HEK293 (cell line): ENCODE data around the gene PKP3.

Source experiments
- CTCF ChIA-PET: fragments of 350-600 bp; formaldehyde crosslinking; extraction: SDS; loops from one replicate; lab custom pipeline; 2021; ENCODE audit warnings: antibody characterized with exemption; lab: Yijun Ruan, JAX
- POLR2A ChIA-PET: fragments of 300-600 bp; formaldehyde crosslinking; extraction: SDS; loops from one replicate; lab custom pipeline; 2020; ENCODE audit warnings: antibody characterized with exemption, inconsistent platforms; lab: Yijun Ruan, JAX
- H3K27ac ChIP-seq: fragments of 200-500 bp; sonication (Bioruptor generic); 2 replicates; pipeline ENCODE4 v1.5.1; 2014; ENCODE audit warnings: low read depth, low read length, control low read depth, inconsistent platforms; ENCODE audit errors: extremely low read depth
- H3K36me3 ChIP-seq, 2 experiments: fragments of 200-500 bp in 1 of 2; sonication (Bioruptor generic) in 1 of 2; 1 replicate in 1 of 2; 2 replicates in 1 of 2; pipeline ENCODE4 v1.5.1; 2014 to 2017; ENCODE audit warnings: inconsistent platforms in 2 of 2, low read length in 2 of 2; ENCODE audit not compliant: control insufficient read depth in 2 of 2, insufficient read depth in 1 of 2
- H3K4me1 ChIP-seq: fragments of 200-500 bp; sonication (Bioruptor generic); 2 replicates; pipeline ENCODE4 v1.5.1; 2014; ENCODE audit warnings: mild to moderate bottlenecking, low read length, inconsistent platforms; ENCODE audit not compliant: control insufficient read depth, insufficient read depth
- H3K4me3 ChIP-seq: 2 replicates; pipeline ENCODE4 v1.5.1; 2011; ENCODE audit warnings: low read depth, mild to moderate bottlenecking, control low read depth, low read length, moderate library complexity
- H3K9me3 ChIP-seq: fragments of 200-500 bp; sonication (Bioruptor generic); 2 replicates; pipeline ENCODE4 v1.5.1; 2014; ENCODE audit warnings: low read depth, low read length, inconsistent platforms; ENCODE audit not compliant: control insufficient read depth, insufficient read depth
- GLIS2 ChIP-seq: fragments of 450-650 bp; formaldehyde crosslinking; IDR thresholded peaks from 2 replicates; pipeline ENCODE4 v1.5.1; 2016; ENCODE audit warnings: missing biosample characterization, missing genetic modification characterization
- HIC1 ChIP-seq: fragments of 450-650 bp; formaldehyde crosslinking; IDR thresholded peaks from 2 replicates; pipeline ENCODE4 v1.5.1; 2016; ENCODE audit warnings: missing biosample characterization, missing genetic modification characterization
- KLF10 ChIP-seq: fragments of 450-650 bp; IDR thresholded peaks from 2 replicates; pipeline ENCODE4 v1.5.1; 2018; ENCODE audit warnings: missing biosample characterization, mild to moderate bottlenecking, missing genetic modification characterization
- OSR2 ChIP-seq: fragments of 450-650 bp; formaldehyde crosslinking; IDR thresholded peaks from 2 replicates; pipeline ENCODE4 v1.5.1; 2016; ENCODE audit warnings: missing biosample characterization, missing genetic modification characterization
- SCRT2 ChIP-seq: fragments of 450-650 bp; formaldehyde crosslinking; IDR thresholded peaks from 2 replicates; pipeline ENCODE4 v1.5.1; 2016; ENCODE audit warnings: missing biosample characterization, missing genetic modification characterization
- SP3 ChIP-seq: fragments of 450-650 bp; formaldehyde crosslinking; IDR thresholded peaks from 2 replicates; pipeline ENCODE4 v1.5.1; 2016; ENCODE audit warnings: missing biosample characterization, missing genetic modification characterization
- ZBTB10 ChIP-seq: fragments of 450-650 bp; formaldehyde crosslinking; IDR thresholded peaks from 2 replicates; pipeline ENCODE4 v1.5.1; 2016; ENCODE audit warnings: missing biosample characterization, missing genetic modification characterization
- ZNF202 ChIP-seq: fragments of 450-650 bp; formaldehyde crosslinking; IDR thresholded peaks from 2 replicates; pipeline ENCODE4 v1.5.1; 2016; ENCODE audit warnings: missing biosample characterization, missing genetic modification characterization, borderline replicate concordance
- ZNF37A ChIP-seq: fragments of 450-650 bp; IDR thresholded peaks from 2 replicates; pipeline ENCODE4 v1.5.1; 2018; ENCODE audit warnings: missing biosample characterization, missing genetic modification characterization
- ZNF623 ChIP-seq: fragments of 450-650 bp; formaldehyde crosslinking; IDR thresholded peaks from 2 replicates; pipeline ENCODE4 v1.5.1; 2016; ENCODE audit warnings: missing biosample characterization, missing genetic modification characterization
- ZNF777 ChIP-seq: fragments of 450-650 bp; formaldehyde crosslinking; IDR thresholded peaks from 2 replicates; pipeline ENCODE4 v1.5.1; 2017; ENCODE audit warnings: missing biosample characterization, missing genetic modification characterization, borderline replicate concordance
- ZNF791 ChIP-seq: fragments of 450-650 bp; formaldehyde crosslinking; IDR thresholded peaks from 2 replicates; pipeline ENCODE4 v1.5.1; 2016; ENCODE audit warnings: missing biosample characterization, missing genetic modification characterization
- ZSCAN30 ChIP-seq: fragments of 450-650 bp; IDR thresholded peaks from 2 replicates; pipeline ENCODE4 v1.5.1; 2018; ENCODE audit warnings: missing biosample characterization, mild to moderate bottlenecking, missing genetic modification characterization, moderate library complexity

The PKP3 gene

GRCh38 chr11:375065-376025 is 18.7 kb upstream of the PKP3 start:
- no peak for TF ChIP-seq KLF10
- TF ChIP-seq HIC1 = 0 out of 2 replicates have a peak, but pooled peaks have one; percentile 35
- peak; percentile 39; the same call in 1 of the 2 replicates for TF ChIP-seq GLIS2 (tag by site-specific recombination)
- H3K4me3 ChIP-seq = no peak overlapping the region
- H3K9me3 ChIP-seq = no peaks in the 10 kb centered on the region
- ChIA-PET POLR2A (no interaction called here), CTCF (no interaction called here)
- H3K27ac ChIP-seq = no peak overlapping the region
- H3K36me3 ChIP-seq = peaks cover 0 to 75% of the 10 kb centered on the region in 2 experiments; a peak in 1 of 3 replicates
- no peaks in the 10 kb centered on the region for H3K4me1 ChIP-seq

- ChIA-PET POLR2A (interaction anchor here (1.1 kb wide), 1 partner anchor 170 kb away, joined by 3 read pairs; the partner anchor contains the start of genes BET1L and RIC8A), CTCF (no interaction called here)
- H3K27ac ChIP-seq = no peak overlapping the region
- no peak overlapping the region for H3K4me3 ChIP-seq
- H3K4me1 ChIP-seq = no peaks in the 10 kb centered on the region
- H3K36me3 ChIP-seq = peaks cover 0 to 74% of the 10 kb centered on the region in 2 experiments; a peak in 1 of 3 replicates
- TF ChIP-seq ZNF202 (tag by site-specific recombination) (no peak), ZNF777 (tag by site-specific recombination) (no peak), ZNF37A (tag by site-specific recombination) (no peak), ZNF791 (tag by site-specific recombination) (no peak), SCRT2 (tag by site-specific recombination) (no peak), ZSCAN30 (tag by site-specific recombination) (no peak), ZNF623 (tag by site-specific recombination) (no peak), SP3 (tag by site-specific recombination) (no peak)
- no peaks in the 10 kb centered on the region for H3K9me3 ChIP-seq
These were observed 17.4 kb upstream of the PKP3 start for GRCh38 chr11:376531-377173.

- TF ChIP-seq OSR2 (tag by site-specific recombination) = no peak
- peak; percentile 20; the same call in 1 of the 2 replicates for TF ChIP-seq ZBTB10 (tag by site-specific recombination)
- H3K9me3 ChIP-seq = no peaks in the 10 kb centered on the region
- H3K4me1 ChIP-seq = no peaks in the 10 kb centered on the region
- H3K27ac ChIP-seq = no peak overlapping the region
- ChIA-PET POLR2A (interaction anchor here (1.1 kb wide), 1 partner anchor 170 kb away, joined by 3 read pairs; the partner anchor contains the start of genes BET1L and RIC8A), CTCF (no interaction called here)
- H3K36me3 ChIP-seq = peaks cover 0 to 71% of the 10 kb centered on the region in 2 experiments; a peak in 1 of 3 replicates
- no peak overlapping the region for H3K4me3 ChIP-seq
These were observed 16.7 kb upstream of the PKP3 start for GRCh38 chr11:377174-377865.
